Activated naive CD8-positive, alpha-beta T cell (primary cell): Measurements from ENCODE around the gene CASKIN2.
"Not testable (repeated sequence)": the region's sequence is repeated elsewhere in the genome, so short reads cannot be mapped to it uniquely, and the experiment has no call there.

Experiments used
- H3K27ac Mint-ChIP-seq: one replicate; pipeline ENCODE4 v1.8.0; 2021; ENCODE audit warnings: mixed read lengths
- H3K27me3 Mint-ChIP-seq: one replicate; pipeline ENCODE4 v1.8.0; 2021; ENCODE audit warnings: mixed read lengths
- H3K36me3 Mint-ChIP-seq: one replicate; pipeline ENCODE4 v1.8.0; 2021; ENCODE audit warnings: mixed read lengths
- H3K4me1 Mint-ChIP-seq: one replicate; pipeline ENCODE4 v1.8.0; 2021; ENCODE audit warnings: low read depth, mixed read lengths
- H3K4me3 Mint-ChIP-seq: one replicate; pipeline ENCODE4 v1.8.0; 2021; ENCODE audit warnings: mild to moderate bottlenecking, mixed read lengths
- H3K9me3 Mint-ChIP-seq: one replicate; pipeline ENCODE4 v1.8.0; 2021; ENCODE audit warnings: low read depth, mixed read lengths

The CASKIN2 gene

GRCh38 chr17:75482098-75482942 lies 33.0 kb downstream of the CASKIN2 start:
- Mint-ChIP-seq H3K27me3 (no peaks in the 10 kb centered on the region), H3K4me1 (peaks cover 14% of the 10 kb centered on the region), H3K36me3 (peaks cover 4% of the 10 kb centered on the region), H3K4me3 (no peak overlapping the region), H3K9me3 (no peaks in the 10 kb centered on the region), H3K27ac (no peak overlapping the region)

GRCh38 chr17:75481194-75482068 lies 33.9 kb downstream of the CASKIN2 start:
- Mint-ChIP-seq H3K4me3 (no peak overlapping the region), H3K9me3 (no peaks in the 10 kb centered on the region), H3K36me3 (peaks cover under 1% of the 10 kb centered on the region), H3K4me1 (peaks cover 5% of the 10 kb centered on the region), H3K27me3 (no peaks in the 10 kb centered on the region), H3K27ac (no peak overlapping the region)

GRCh38 chr17:75480281-75480680 lies 35.1 kb downstream of the CASKIN2 start:
- Mint-ChIP-seq H3K4me3 (no peak overlapping the region), H3K27ac (no peak overlapping the region), H3K27me3 (no peaks in the 10 kb centered on the region), H3K9me3 (no peaks in the 10 kb centered on the region), H3K4me1 (peaks cover 3% of the 10 kb centered on the region), H3K36me3 (no peaks in the 10 kb centered on the region)

GRCh38 chr17:75478508-75478907 lies 36.8 kb downstream of the CASKIN2 start:
- H3K4me1 Mint-ChIP-seq = no peaks in the 10 kb centered on the region
- no peaks in the 10 kb centered on the region for H3K9me3 Mint-ChIP-seq
- no peak overlapping the region for H3K4me3 Mint-ChIP-seq
- H3K27me3 Mint-ChIP-seq = no peaks in the 10 kb centered on the region
- no peaks in the 10 kb centered on the region for H3K36me3 Mint-ChIP-seq
- no peak overlapping the region for H3K27ac Mint-ChIP-seq

GRCh38 chr17:75477490-75477862 lies 37.9 kb downstream of the CASKIN2 start:
- H3K36me3 Mint-ChIP-seq = not testable (repeated sequence)

GRCh38 chr17:75476752-75477489 lies 38.4 kb downstream of the CASKIN2 start:
- Mint-ChIP-seq H3K27me3 (no peaks in the 10 kb centered on the region), H3K27ac (no peak overlapping the region), H3K9me3 (no peaks in the 10 kb centered on the region), H3K4me1 (no peaks in the 10 kb centered on the region), H3K4me3 (no peak overlapping the region), H3K36me3 (peaks cover 5% of the 10 kb centered on the region)

More at GRCh38 chr17:75477490-75477862, 37.9 kb downstream of the CASKIN2 start:
- H3K27me3 Mint-ChIP-seq, H3K9me3 Mint-ChIP-seq, H3K4me3 Mint-ChIP-seq, H3K27ac Mint-ChIP-seq, H3K4me1 Mint-ChIP-seq: not testable (repeated sequence)

GRCh38 chr17:75476271-75476671 lies 39.1 kb downstream of the CASKIN2 start:
- H3K27ac Mint-ChIP-seq = no peak overlapping the region
- no peaks in the 10 kb centered on the region for H3K27me3 Mint-ChIP-seq
- H3K4me1 Mint-ChIP-seq = no peaks in the 10 kb centered on the region
- no peak overlapping the region for H3K4me3 Mint-ChIP-seq
- H3K36me3 Mint-ChIP-seq = peaks cover 6% of the 10 kb centered on the region
- H3K9me3 Mint-ChIP-seq = no peaks in the 10 kb centered on the region

GRCh38 chr17:75475851-75476250 lies 39.5 kb downstream of the CASKIN2 start:
- Mint-ChIP-seq H3K9me3 (no peaks in the 10 kb centered on the region), H3K27me3 (no peaks in the 10 kb centered on the region), H3K4me1 (no peaks in the 10 kb centered on the region), H3K36me3 (peaks cover 6% of the 10 kb centered on the region), H3K27ac (no peak overlapping the region), H3K4me3 (no peak overlapping the region)

GRCh38 chr17:75475144-75475835 lies 40.0 kb downstream of the CASKIN2 start:
- Mint-ChIP-seq H3K4me3 (no peak overlapping the region), H3K36me3 (peaks cover 6% of the 10 kb centered on the region), H3K9me3 (no peaks in the 10 kb centered on the region), H3K27ac (no peak overlapping the region), H3K4me1 (no peaks in the 10 kb centered on the region), H3K27me3 (no peaks in the 10 kb centered on the region)

- H3K36me3 Mint-ChIP-seq = peaks cover 6% of the 10 kb centered on the region
- H3K4me1 Mint-ChIP-seq = no peaks in the 10 kb centered on the region
- no peak overlapping the region for H3K27ac Mint-ChIP-seq
- no peak overlapping the region for H3K4me3 Mint-ChIP-seq
- H3K9me3 Mint-ChIP-seq = no peaks in the 10 kb centered on the region
- no peaks in the 10 kb centered on the region for H3K27me3 Mint-ChIP-seq
These were observed 40.6 kb downstream of the CASKIN2 start for GRCh38 chr17:75474736-75475135.

- no peaks in the 10 kb centered on the region for H3K4me1 Mint-ChIP-seq
- H3K9me3 Mint-ChIP-seq = no peaks in the 10 kb centered on the region
- no peaks in the 10 kb centered on the region for H3K27me3 Mint-ChIP-seq
- H3K27ac Mint-ChIP-seq = no peak overlapping the region
- H3K4me3 Mint-ChIP-seq = no peak overlapping the region
- H3K36me3 Mint-ChIP-seq = peaks cover 6% of the 10 kb centered on the region
These were observed 42.1 kb downstream of the CASKIN2 start for GRCh38 chr17:75473246-75473645.

GRCh38 chr17:75472119-75472518 lies 43.2 kb downstream of the CASKIN2 start:
- no peak overlapping the region for H3K4me3 Mint-ChIP-seq
- no peaks in the 10 kb centered on the region for H3K9me3 Mint-ChIP-seq
- no peak overlapping the region for H3K27ac Mint-ChIP-seq
- H3K4me1 Mint-ChIP-seq = peaks cover 1% of the 10 kb centered on the region
- H3K36me3 Mint-ChIP-seq = peaks cover 6% of the 10 kb centered on the region
- no peaks in the 10 kb centered on the region for H3K27me3 Mint-ChIP-seq

- H3K9me3 Mint-ChIP-seq = no peaks in the 10 kb centered on the region
- H3K4me1 Mint-ChIP-seq = peaks cover 1% of the 10 kb centered on the region
- peaks cover 6% of the 10 kb centered on the region for H3K36me3 Mint-ChIP-seq
- H3K4me3 Mint-ChIP-seq = no peak overlapping the region
- H3K27me3 Mint-ChIP-seq = no peaks in the 10 kb centered on the region
- H3K27ac Mint-ChIP-seq = no peak overlapping the region
These were observed 44.1 kb downstream of the CASKIN2 start for GRCh38 chr17:75471207-75471606.

- H3K9me3 Mint-ChIP-seq = no peaks in the 10 kb centered on the region
These were observed 46.5 kb downstream of the CASKIN2 start for GRCh38 chr17:75468779-75469373.

More at GRCh38 chr17:75468779-75469373, 46.5 kb downstream of the CASKIN2 start:
- peaks cover 5% of the 10 kb centered on the region for H3K4me1 Mint-ChIP-seq
- no peak overlapping the region for H3K27ac Mint-ChIP-seq
- no peaks in the 10 kb centered on the region for H3K27me3 Mint-ChIP-seq
- H3K4me3 Mint-ChIP-seq = no peak overlapping the region
- peaks cover 9% of the 10 kb centered on the region for H3K36me3 Mint-ChIP-seq
